Activated T-cell treated with anti-CD3 and anti-CD28 coated beads, Interleukin-2, amount 50 U/mL, for 72 hours (primary cell): ENCODE data around the gene DNMT3B. TPM values are rescaled to one million over a fixed set of nuclear protein-coding genes. Genes with fewer than 3 reads are reported as not detected.

Experiments
- ATAC-seq, 2 donors: fragments of 150-1000 bp; cut with Tn5 transposase; replicated peaks in 1 of 2; 2 replicates each; pipeline ENCODE4 v1.10.0; 2021; ENCODE audit warnings: moderate library complexity in 2 of 2, mild to moderate bottlenecking in 1 of 2
- DNase-seq, 2 donors: peaks; one replicate each; pipeline ENCODE4 v3.0.0; 2021 to 2022; ENCODE audit warnings: mixed read lengths in 1 of 2
- H3K27ac Mint-ChIP-seq: one replicate; pipeline ENCODE4 v1.8.0; 2022; ENCODE audit warnings: mild to moderate bottlenecking, moderate library complexity, mixed read lengths
- H3K27me3 Mint-ChIP-seq: one replicate; pipeline ENCODE4 v1.8.0; 2022; ENCODE audit warnings: low read depth, mixed read lengths
- H3K36me3 Mint-ChIP-seq, 2 donors: one replicate each; pipeline ENCODE4 v1.8.0; 2022; ENCODE audit warnings: mixed read lengths in 2 of 2, mild to moderate bottlenecking in 1 of 2; ENCODE audit not compliant: insufficient read depth in 2 of 2
- H3K4me1 Mint-ChIP-seq: one replicate; pipeline ENCODE4 v1.8.0; 2022; ENCODE audit warnings: low read depth, mixed read lengths
- H3K4me3 Mint-ChIP-seq, 2 donors: one replicate each; pipeline ENCODE4 v1.8.0; 2022; ENCODE audit warnings: mild to moderate bottlenecking in 2 of 2, mixed read lengths in 2 of 2, moderate library complexity in 2 of 2
- H3K9me3 Mint-ChIP-seq, 2 donors: one replicate each; pipeline ENCODE4 v1.8.0; 2022; ENCODE audit warnings: mixed read lengths in 2 of 2
- total RNA-seq, 2 donors: library from RNA; stranded (reverse); gene quantifications; one replicate each; pipeline ENCODE4 v1.2.3, GENCODE V29; 2022

DNMT3B gene
- total RNA-seq, 2 donors from 2014 or later = 2.6 to 3.2 TPM

- ATAC-seq (no peak), DNase-seq (no peak)
- Mint-ChIP-seq H3K27ac (no peak overlapping the region), H3K36me3 (no peaks in the 10 kb centered on the region), H3K4me1 (no peaks in the 10 kb centered on the region), H3K9me3 (no peaks in the 10 kb centered on the region), H3K4me3 (no peak overlapping the region), H3K27me3 (no peaks in the 10 kb centered on the region)
These were observed 44.2 kb downstream of the DNMT3B start for GRCh38 chr20:32806356-32806755.

GRCh38 chr20:32807706-32808105 lies 45.5 kb downstream of the DNMT3B start:
- no peaks in the 10 kb centered on the region for H3K36me3 Mint-ChIP-seq
- H3K27me3 Mint-ChIP-seq = no peaks in the 10 kb centered on the region
- no peaks in the 10 kb centered on the region for H3K9me3 Mint-ChIP-seq
- H3K4me3 Mint-ChIP-seq = no peak overlapping the region
- H3K27ac Mint-ChIP-seq = no peak overlapping the region
- DNase-seq (no peak), ATAC-seq (no peak)
- H3K4me1 Mint-ChIP-seq = no peaks in the 10 kb centered on the region

GRCh38 chr20:32808438-32808837 lies 46.3 kb downstream of the DNMT3B start:
- Mint-ChIP-seq H3K4me3 (no peak overlapping the region), H3K36me3 (no peaks in the 10 kb centered on the region), H3K27ac (no peak overlapping the region), H3K9me3 (no peaks in the 10 kb centered on the region), H3K4me1 (no peaks in the 10 kb centered on the region), H3K27me3 (no peaks in the 10 kb centered on the region)
- no peak for DNase-seq
- ATAC-seq = no peak

- no peaks in the 10 kb centered on the region for H3K4me1 Mint-ChIP-seq
- DNase-seq = no peak
- H3K9me3 Mint-ChIP-seq = no peaks in the 10 kb centered on the region
- no peak overlapping the region for H3K4me3 Mint-ChIP-seq
- H3K27me3 Mint-ChIP-seq = no peaks in the 10 kb centered on the region
- H3K36me3 Mint-ChIP-seq = no peaks in the 10 kb centered on the region
- no peak overlapping the region for H3K27ac Mint-ChIP-seq
- no peak for ATAC-seq
These were observed 47.7 kb downstream of the DNMT3B start for GRCh38 chr20:32809907-32810306.

GRCh38 chr20:32810941-32811340 lies 48.8 kb downstream of the DNMT3B start:
- Mint-ChIP-seq H3K4me3 (no peak overlapping the region), H3K9me3 (no peaks in the 10 kb centered on the region), H3K27ac (no peak overlapping the region), H3K27me3 (no peaks in the 10 kb centered on the region), H3K36me3 (no peaks in the 10 kb centered on the region), H3K4me1 (no peaks in the 10 kb centered on the region)
- no peak for ATAC-seq
- DNase-seq = no peak

- H3K36me3 Mint-ChIP-seq = no peaks in the 10 kb centered on the region
- no peaks in the 10 kb centered on the region for H3K4me1 Mint-ChIP-seq
- H3K27me3 Mint-ChIP-seq = no peaks in the 10 kb centered on the region
- H3K27ac Mint-ChIP-seq = no peak overlapping the region
- no peaks in the 10 kb centered on the region for H3K9me3 Mint-ChIP-seq
- no peak for ATAC-seq
- no peak overlapping the region for H3K4me3 Mint-ChIP-seq
- no peak for DNase-seq
These were observed 49.7 kb downstream of the DNMT3B start for GRCh38 chr20:32811886-32812285.

GRCh38 chr20:32819992-32820697 lies 58.0 kb downstream of the DNMT3B start:
- Mint-ChIP-seq H3K4me3 (peak overlapping the region; percentile 68 to 93), H3K27me3 (no peaks in the 10 kb centered on the region), H3K9me3 (no peaks in the 10 kb centered on the region), H3K27ac (peak overlapping the region; percentile 81), H3K36me3 (peaks cover under 1 to 4% of the 10 kb centered on the region in 2 donors), H3K4me1 (peaks cover 39% of the 10 kb centered on the region)
- peak; percentile 80 to 81 for ATAC-seq
- peak; percentile 73 to 78 for DNase-seq

GRCh38 chr20:32820698-32821377 lies 58.7 kb downstream of the DNMT3B start:
- Mint-ChIP-seq H3K4me3 (peak overlapping the region; percentile 60 to 93), H3K4me1 (peaks cover 39% of the 10 kb centered on the region), H3K27me3 (no peaks in the 10 kb centered on the region), H3K36me3 (peaks cover 4 to 6% of the 10 kb centered on the region in 2 donors), H3K9me3 (no peaks in the 10 kb centered on the region), H3K27ac (peak overlapping the region; percentile 81)
- DNase-seq (no peak), ATAC-seq (no peak)

GRCh38 chr20:32822225-32822624 lies 60.0 kb downstream of the DNMT3B start:
- peak overlapping the region; percentile 75 for H3K27ac Mint-ChIP-seq
- ATAC-seq (no peak), DNase-seq (no peak)
- H3K36me3 Mint-ChIP-seq = peaks cover 8 to 15% of the 10 kb centered on the region in 2 donors
- peak overlapping the region; percentile 60 to 93 for H3K4me3 Mint-ChIP-seq
- H3K9me3 Mint-ChIP-seq = no peaks in the 10 kb centered on the region
- no peaks in the 10 kb centered on the region for H3K27me3 Mint-ChIP-seq
- H3K4me1 Mint-ChIP-seq = peaks cover 45% of the 10 kb centered on the region

- Mint-ChIP-seq H3K9me3 (no peaks in the 10 kb centered on the region), H3K27me3 (no peaks in the 10 kb centered on the region), H3K27ac (peak overlapping the region; percentile 75), H3K4me3 (peak overlapping the region; percentile 60 to 93), H3K36me3 (peaks cover 10 to 18% of the 10 kb centered on the region in 2 donors), H3K4me1 (peaks cover 53% of the 10 kb centered on the region)
- DNase-seq (peak; percentile 28 to 45), ATAC-seq (no peak)
These were observed 60.9 kb downstream of the DNMT3B start for GRCh38 chr20:32823078-32823477.

- peaks cover 10 to 24% of the 10 kb centered on the region in 2 donors for H3K36me3 Mint-ChIP-seq
- no peak for DNase-seq
- H3K9me3 Mint-ChIP-seq = no peaks in the 10 kb centered on the region
- no peaks in the 10 kb centered on the region for H3K27me3 Mint-ChIP-seq
- ATAC-seq = no peak
- H3K4me3 Mint-ChIP-seq = peak overlapping the region; percentile 49 to 93
- peak overlapping the region; percentile 70 for H3K27ac Mint-ChIP-seq
- H3K4me1 Mint-ChIP-seq = peaks cover 59% of the 10 kb centered on the region
These were observed 61.8 kb downstream of the DNMT3B start for GRCh38 chr20:32823737-32824588.

GRCh38 chr20:32828029-32828680 lies 66.0 kb downstream of the DNMT3B start:
- Mint-ChIP-seq H3K4me1 (peaks cover 71% of the 10 kb centered on the region), H3K4me3 (no peak overlapping the region), H3K9me3 (no peaks in the 10 kb centered on the region)

More at GRCh38 chr20:32828029-32828680, 66.0 kb downstream of the DNMT3B start:
- no peak for ATAC-seq
- no peaks in the 10 kb centered on the region for H3K27me3 Mint-ChIP-seq
- peaks cover 5 to 36% of the 10 kb centered on the region in 2 donors for H3K36me3 Mint-ChIP-seq
- H3K27ac Mint-ChIP-seq = no peak overlapping the region
- DNase-seq = no peak
